Spinal cord (tissue), 10 donors: ENCODE data around the gene IL7R. TPM values are rescaled to one million over a fixed set of nuclear protein-coding genes. Genes with fewer than 3 reads are reported as not detected.

Source experiments
- DNase-seq, 6 donors: peaks; one replicate each; pipeline versions ENCODE4 v3.0.0 to v3.0.0-alpha.2; 2013 to 2015; ENCODE audit warnings: low spot score in 6 of 6, low read depth in 4 of 6
- H3K27ac ChIP-seq: one replicate; pipeline ENCODE4 v1.5.1; 2013; ENCODE audit warnings: low read depth, low read length, control low read depth
- H3K27me3 ChIP-seq: one replicate; pipeline ENCODE4 v1.6.1; 2013; ENCODE audit warnings: low read length; ENCODE audit not compliant: control insufficient read depth, insufficient read depth
- H3K36me3 ChIP-seq: one replicate; pipeline ENCODE4 v1.6.1; 2013; ENCODE audit warnings: low read length; ENCODE audit not compliant: control insufficient read depth, insufficient read depth
- H3K4me1 ChIP-seq: one replicate; pipeline ENCODE4 v1.6.1; 2013; ENCODE audit warnings: low read length; ENCODE audit not compliant: control insufficient read depth, insufficient read depth
- H3K4me3 ChIP-seq: one replicate; pipeline ENCODE4 v1.5.1; 2013; ENCODE audit warnings: low read depth, low read length, control low read depth
- H3K9me3 ChIP-seq: one replicate; pipeline ENCODE4 v1.6.1; 2013; ENCODE audit warnings: low read length; ENCODE audit not compliant: control insufficient read depth, insufficient read depth
- WGBS: methylation state at CpG from one replicate; pipeline ENCODE4 v1.1.5; 2013; ENCODE audit warnings: missing lambda C conversion rate; ENCODE audit not compliant: insufficient coverage; 5-methylcytosine and 5-hydroxymethylcytosine counted together
- polyA plus RNA-seq, 2 donors: library from polyadenylated mRNA; unstranded; fragments of 120-200 nt; gene quantifications; one replicate each; pipeline ENCODE4 v1.2.1, GENCODE V29; 2013; ENCODE audit not compliant: insufficient read length in 2 of 2
- total RNA-seq, 2 donors: library from RNA; depleted of rRNA in 1 of 2; stranded (reverse); fragments of 120-200 nt in 1 of 2; fragments of >200 nt in 1 of 2; gene quantifications; one replicate each; pipeline versions ENCODE4 v1.2.3 to v1.2.4, GENCODE V29; 2013 to 2014
- donor health status: healthy.

IL7R gene
- total and polyA plus RNA-seq, 4 donors: 0.50 to 2.1 (median 1.5) TPM

- no peaks in the 10 kb centered on the region for H3K36me3 ChIP-seq
- no peaks in the 10 kb centered on the region for H3K27me3 ChIP-seq
- 100% methylated on average over 1 of the region's 3 CpGs for WGBS
- no peak overlapping the region for H3K27ac ChIP-seq
- no peaks in the 10 kb centered on the region for H3K4me1 ChIP-seq
- H3K4me3 ChIP-seq: no peak overlapping the region
- H3K9me3 ChIP-seq: peaks cover 2% of the 10 kb centered on the region
- DNase-seq: no peak
Measured at GRCh38 chr5:35863159-35863558, 6.5 kb downstream of the IL7R start.

- H3K27me3 ChIP-seq: no peaks in the 10 kb centered on the region
- peaks cover 2% of the 10 kb centered on the region for H3K9me3 ChIP-seq
- no peaks in the 10 kb centered on the region for H3K4me1 ChIP-seq
- H3K27ac ChIP-seq: no peak overlapping the region
- no peak for DNase-seq
- H3K36me3 ChIP-seq: no peaks in the 10 kb centered on the region
- WGBS: 96% methylated on average over 2 of the region's 4 CpGs
- H3K4me3 ChIP-seq: no peak overlapping the region
Measured at GRCh38 chr5:35867998-35868397, 11.3 kb downstream of the IL7R start.

- no peaks in the 10 kb centered on the region for H3K27me3 ChIP-seq
- no peaks in the 10 kb centered on the region for H3K4me1 ChIP-seq
- H3K9me3 ChIP-seq: no peaks in the 10 kb centered on the region
- no peak overlapping the region for H3K4me3 ChIP-seq
- no peak for DNase-seq
- no peaks in the 10 kb centered on the region for H3K36me3 ChIP-seq
- no peak overlapping the region for H3K27ac ChIP-seq
- 58% methylated on average over 5 of the region's 5 CpGs for WGBS
Measured at GRCh38 chr5:35869685-35870277, 13.1 kb downstream of the IL7R start.

- Histone ChIP-seq H3K36me3 (no peaks in the 10 kb centered on the region), H3K27me3 (no peaks in the 10 kb centered on the region), H3K27ac (no peak overlapping the region), H3K4me3 (no peak overlapping the region), H3K9me3 (no peaks in the 10 kb centered on the region), H3K4me1 (no peaks in the 10 kb centered on the region)
- no peak for DNase-seq
- WGBS: no CpG with 5 or more reads among the region's 4 CpGs
Measured at GRCh38 chr5:35870605-35871004, 13.9 kb downstream of the IL7R start.

- no peaks in the 10 kb centered on the region for H3K36me3 ChIP-seq
- H3K4me1 ChIP-seq: no peaks in the 10 kb centered on the region
- 94% methylated on average over 2 of the region's 2 CpGs for WGBS
- no peak overlapping the region for H3K27ac ChIP-seq
- no peak for DNase-seq
- H3K27me3 ChIP-seq: no peaks in the 10 kb centered on the region
- H3K4me3 ChIP-seq: no peak overlapping the region
- H3K9me3 ChIP-seq: no peaks in the 10 kb centered on the region
Measured at GRCh38 chr5:35876454-35876853, 19.8 kb downstream of the IL7R start.

GRCh38 chr5:35876922-35877321 is 20.2 kb downstream of the IL7R start:
- H3K4me1 ChIP-seq: no peaks in the 10 kb centered on the region
- no peaks in the 10 kb centered on the region for H3K9me3 ChIP-seq
- no peak for DNase-seq
- H3K27me3 ChIP-seq: no peaks in the 10 kb centered on the region
- no peak overlapping the region for H3K27ac ChIP-seq
- no CpG with 5 or more reads among the region's 3 CpGs for WGBS
- H3K4me3 ChIP-seq: no peak overlapping the region
- no peaks in the 10 kb centered on the region for H3K36me3 ChIP-seq

GRCh38 chr5:35877655-35878054 is 21.0 kb downstream of the IL7R start:
- Histone ChIP-seq H3K4me3 (no peak overlapping the region), H3K4me1 (no peaks in the 10 kb centered on the region), H3K27me3 (no peaks in the 10 kb centered on the region), H3K36me3 (no peaks in the 10 kb centered on the region), H3K27ac (no peak overlapping the region), H3K9me3 (no peaks in the 10 kb centered on the region)
- WGBS: no CpG with 5 or more reads among the region's 2 CpGs
- DNase-seq: no peak

- no peaks in the 10 kb centered on the region for H3K36me3 ChIP-seq
- H3K9me3 ChIP-seq: no peaks in the 10 kb centered on the region
- no peak for DNase-seq
- no peak overlapping the region for H3K27ac ChIP-seq
- no peak overlapping the region for H3K4me3 ChIP-seq
- H3K27me3 ChIP-seq: no peaks in the 10 kb centered on the region
- H3K4me1 ChIP-seq: no peaks in the 10 kb centered on the region
Measured at GRCh38 chr5:35878079-35878478, 21.4 kb downstream of the IL7R start.

- Histone ChIP-seq H3K4me1 (no peaks in the 10 kb centered on the region), H3K4me3 (no peak overlapping the region), H3K9me3 (no peaks in the 10 kb centered on the region), H3K36me3 (no peaks in the 10 kb centered on the region), H3K27ac (no peak overlapping the region), H3K27me3 (no peaks in the 10 kb centered on the region)
- no peak for DNase-seq
- WGBS: no CpG with 5 or more reads among the region's 2 CpGs
Measured at GRCh38 chr5:35879096-35879495, 22.4 kb downstream of the IL7R start.

GRCh38 chr5:35879649-35880048 is 23.0 kb downstream of the IL7R start:
- Histone ChIP-seq H3K4me1 (no peaks in the 10 kb centered on the region), H3K27ac (no peak overlapping the region), H3K9me3 (no peaks in the 10 kb centered on the region), H3K27me3 (no peaks in the 10 kb centered on the region), H3K36me3 (no peaks in the 10 kb centered on the region), H3K4me3 (no peak overlapping the region)
- DNase-seq: no peak
